GM10248 (cell line): ENCODE results near the gene IGF2BP2.

ENCODE experiments used
- CTCF ChIA-PET: fragments of 300-600 bp; sonication (Branson Sonifier 250); formaldehyde crosslinking; extraction: SDS; loops from one replicate; lab custom pipeline; 2021; ENCODE audit warnings: antibody characterized with exemption; lab: Yijun Ruan, JAX
- POLR2A ChIA-PET: fragments of 350-650 bp; sonication (Branson Sonifier 250); formaldehyde crosslinking; extraction: SDS; loops from one replicate; lab custom pipeline; 2020; ENCODE audit warnings: antibody characterized with exemption; lab: Yijun Ruan, JAX
- DNase-seq: peaks from one replicate; pipeline ENCODE4 v3.0.0; 2012; ENCODE audit errors: extremely low spot score
- TF ChIP-seq, protein P1 (sequence below): IDR thresholded peaks from 2 replicates; pipeline ENCODE4 v1.5.1; 2012; ENCODE audit warnings: mild to moderate bottlenecking, low read depth; ENCODE audit errors: extremely low read depth, missing control alignments, control extremely low read depth

IGF2BP2 gene

GRCh38 chr3:185727873-185728272, 97.0 kb downstream of the IGF2BP2 start:
- ChIA-PET CTCF (no interaction called here), POLR2A (no interaction called here)

DNA sequence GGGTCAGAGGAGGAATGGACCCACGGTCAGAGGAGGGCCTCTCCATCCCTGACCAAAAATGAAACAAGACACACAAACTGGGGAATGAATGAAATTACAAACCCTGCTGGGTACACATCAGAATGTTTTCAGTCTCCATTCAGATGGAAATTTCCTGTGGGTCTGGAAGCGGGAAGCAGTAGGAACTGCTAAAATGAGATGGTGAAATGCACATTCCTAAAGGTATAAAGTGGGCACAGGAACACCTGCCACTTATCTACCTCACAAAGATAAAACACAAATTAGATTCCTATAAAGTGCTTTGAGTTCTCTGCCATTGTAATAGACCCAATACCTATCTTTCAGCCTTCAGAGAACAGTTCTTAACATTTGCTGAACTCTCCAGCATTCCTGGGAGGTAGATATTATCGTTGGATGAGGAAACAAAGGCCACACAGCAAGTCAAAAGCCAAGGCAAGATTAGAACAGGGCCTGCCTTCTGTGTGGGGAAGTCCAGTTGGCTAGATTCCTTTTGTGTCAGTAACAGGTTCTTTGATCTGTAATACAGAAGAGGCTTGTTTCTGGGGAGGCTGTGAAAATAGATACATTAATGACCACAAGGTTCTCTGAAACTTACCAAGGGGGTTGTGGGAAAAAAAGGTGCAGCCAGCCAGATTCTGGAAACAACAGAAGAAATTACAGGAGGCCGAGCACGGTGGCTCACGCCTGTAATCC, 98.4 kb downstream of the IGF2BP2 start:
- POLR2A ChIA-PET = no interaction called here
- CTCF ChIA-PET = no interaction called here
- peak; percentile 32 for DNase-seq
- TF ChIP-seq, protein P1, sequence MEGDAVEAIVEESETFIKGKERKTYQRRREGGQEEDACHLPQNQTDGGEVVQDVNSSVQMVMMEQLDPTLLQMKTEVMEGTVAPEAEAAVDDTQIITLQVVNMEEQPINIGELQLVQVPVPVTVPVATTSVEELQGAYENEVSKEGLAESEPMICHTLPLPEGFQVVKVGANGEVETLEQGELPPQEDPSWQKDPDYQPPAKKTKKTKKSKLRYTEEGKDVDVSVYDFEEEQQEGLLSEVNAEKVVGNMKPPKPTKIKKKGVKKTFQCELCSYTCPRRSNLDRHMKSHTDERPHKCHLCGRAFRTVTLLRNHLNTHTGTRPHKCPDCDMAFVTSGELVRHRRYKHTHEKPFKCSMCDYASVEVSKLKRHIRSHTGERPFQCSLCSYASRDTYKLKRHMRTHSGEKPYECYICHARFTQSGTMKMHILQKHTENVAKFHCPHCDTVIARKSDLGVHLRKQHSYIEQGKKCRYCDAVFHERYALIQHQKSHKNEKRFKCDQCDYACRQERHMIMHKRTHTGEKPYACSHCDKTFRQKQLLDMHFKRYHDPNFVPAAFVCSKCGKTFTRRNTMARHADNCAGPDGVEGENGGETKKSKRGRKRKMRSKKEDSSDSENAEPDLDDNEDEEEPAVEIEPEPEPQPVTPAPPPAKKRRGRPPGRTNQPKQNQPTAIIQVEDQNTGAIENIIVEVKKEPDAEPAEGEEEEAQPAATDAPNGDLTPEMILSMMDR = no peak

More at GRCh38 chr3:185727873-185728272, 97.0 kb downstream of the IGF2BP2 start:
- DNase-seq = no peak
- TF ChIP-seq, protein P1 = no peak

- POLR2A ChIA-PET = no interaction called here
- TF ChIP-seq, protein P1 = no peak
- CTCF ChIA-PET = interaction anchor here (0.8 to 2.3 kb wide), 4 partner anchors 8 to 22 kb away, joined by 3 to 7 read pairs (median 4); no protein-coding TSS in a partner anchor
Observed at GRCh38 chr3:185724761-185725160, 100.1 kb downstream of the IGF2BP2 start.

GRCh38 chr3:185724251-185724650, 100.6 kb downstream of the IGF2BP2 start:
- no peak for DNase-seq
- TF ChIP-seq, protein P1 = no peak
- ChIA-PET CTCF (interaction anchor here (0.8 to 2.3 kb wide), 4 partner anchors 8 to 23 kb away, joined by 3 to 7 read pairs (median 4); no protein-coding TSS in a partner anchor), POLR2A (no interaction called here)

More at GRCh38 chr3:185724761-185725160, 100.1 kb downstream of the IGF2BP2 start:
- DNase-seq = no peak

DNA sequence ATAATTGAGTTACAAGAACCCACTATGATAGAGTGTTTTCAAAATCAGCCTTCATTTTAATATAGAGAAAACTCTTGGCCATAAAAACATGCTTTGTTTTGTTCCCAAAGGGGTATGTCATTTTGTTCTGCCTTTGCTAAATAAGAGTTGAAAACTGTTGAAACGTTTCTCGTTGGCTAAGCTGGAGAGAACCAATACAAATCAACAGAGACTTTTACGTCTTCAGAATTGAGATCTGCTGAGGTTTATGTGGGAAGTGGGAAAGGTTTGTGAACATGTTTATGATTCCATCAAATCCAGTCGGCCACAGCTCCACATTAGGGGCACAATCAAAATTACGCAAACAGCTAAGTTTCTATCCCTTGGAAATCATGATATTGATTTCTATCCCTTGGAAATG, 102.0 kb downstream of the IGF2BP2 start:
- CTCF ChIA-PET = interaction anchor here (2.1 to 2.3 kb wide), 2 partner anchors 12 to 62 kb away, joined by 7 read pairs; no protein-coding TSS in a partner anchor
- TF ChIP-seq, protein P1 = no peak
- no peak for DNase-seq
- POLR2A ChIA-PET = interaction anchor here (0.6 kb wide), 1 partner anchor 50 kb away, joined by 5 read pairs; no protein-coding TSS in a partner anchor

GRCh38 chr3:185721970-185722369, 102.9 kb downstream of the IGF2BP2 start:
- no peak for DNase-seq
- TF ChIP-seq, protein P1 = no peak
- ChIA-PET POLR2A (no interaction called here), CTCF (interaction anchor here (2.1 kb wide), 1 partner anchor 62 kb away, joined by 7 read pairs; no protein-coding TSS in a partner anchor)
